GM20431 (cell line): ENCODE results near the gene USP22.

Source experiments
- in situ Hi-C: fragments of 300-500 bp; cut with MseI, MboI; formaldehyde crosslinking; loops from one replicate; pipeline ENCODE4 v1.15.0; 2020; ENCODE audit warnings: low sequenced_read_pairs; ENCODE audit not compliant: unreplicated experiment

USP22 gene

DNA sequence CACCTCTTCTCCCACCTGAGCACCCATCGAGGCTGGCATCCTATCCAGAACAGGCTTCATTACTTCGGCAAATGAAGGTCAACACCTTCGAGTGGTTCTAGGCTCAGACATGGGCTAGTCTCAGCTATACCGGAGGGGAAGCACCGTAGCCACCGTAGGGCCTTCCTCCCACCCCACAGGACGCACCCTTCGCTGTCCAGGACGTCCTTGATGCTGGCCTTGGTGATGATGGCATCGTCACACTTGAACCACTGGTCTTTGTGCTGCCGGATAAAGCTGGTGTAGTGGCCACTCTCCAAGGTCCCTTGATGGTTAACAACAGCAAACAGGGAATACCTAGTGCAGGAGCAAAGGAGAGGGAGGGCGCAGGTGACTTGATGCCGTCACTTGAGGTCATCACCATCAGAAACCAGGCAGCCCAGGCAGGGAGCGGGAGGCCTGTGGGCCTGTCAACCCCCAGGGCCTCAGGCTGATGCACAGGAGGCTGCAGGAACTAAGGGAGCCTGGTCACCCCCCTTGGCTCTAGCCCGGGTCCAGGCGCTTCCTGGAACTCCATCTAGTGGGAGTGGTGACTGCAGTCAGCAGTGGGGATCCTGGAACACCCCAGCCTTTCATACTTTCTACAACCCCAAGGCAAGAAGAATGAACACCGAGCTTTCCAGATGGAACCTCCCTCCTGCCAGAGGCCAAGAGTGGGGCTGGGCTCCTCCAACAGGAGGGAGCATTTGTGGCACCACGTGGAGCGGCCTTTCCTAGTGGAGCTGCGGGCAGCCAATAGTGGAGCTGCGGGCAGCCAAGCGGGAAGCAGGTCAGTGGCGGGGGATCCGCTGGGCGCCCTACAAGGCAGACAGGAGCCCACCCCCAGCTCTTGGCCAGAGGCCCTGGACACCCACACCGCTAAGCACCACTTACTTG is 38.5 kb downstream of the USP22 start:
- in situ Hi-C loops = no loop called here

DNA sequence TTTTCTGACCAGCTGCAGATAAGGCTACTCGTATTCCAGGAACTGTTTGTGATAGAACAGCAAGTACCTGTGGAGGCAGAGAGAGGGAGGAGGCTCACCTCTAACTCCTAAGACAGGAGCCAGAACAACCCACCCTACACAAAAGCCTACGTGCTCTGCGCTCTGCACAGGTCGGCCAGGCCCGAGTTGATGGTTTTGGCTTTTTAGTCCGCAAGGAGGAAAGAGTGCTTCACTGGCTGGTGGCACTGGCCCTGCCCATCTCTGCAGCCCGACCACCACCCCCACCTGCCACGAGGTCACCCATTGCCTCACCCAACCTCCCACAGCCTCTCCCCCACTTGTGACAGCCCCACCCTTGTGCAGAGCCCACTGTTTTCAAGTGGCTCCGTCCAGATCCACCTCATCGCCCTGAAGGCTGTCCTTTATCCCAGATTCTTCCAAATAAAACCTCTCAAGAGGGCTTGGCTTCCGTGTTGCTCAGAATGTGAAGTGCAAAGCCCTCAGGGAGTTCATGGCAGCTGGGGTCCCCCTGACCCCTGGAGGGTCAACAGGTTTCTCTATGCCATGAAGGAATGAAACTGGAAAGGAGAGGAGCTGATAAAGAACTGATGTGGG is 39.7 kb downstream of the USP22 start:
- in situ Hi-C loops = no loop called here

- in situ Hi-C loops = no loop called here
Observed at GRCh38 chr17:21002309-21003006, 40.4 kb downstream of the USP22 start.

DNA sequence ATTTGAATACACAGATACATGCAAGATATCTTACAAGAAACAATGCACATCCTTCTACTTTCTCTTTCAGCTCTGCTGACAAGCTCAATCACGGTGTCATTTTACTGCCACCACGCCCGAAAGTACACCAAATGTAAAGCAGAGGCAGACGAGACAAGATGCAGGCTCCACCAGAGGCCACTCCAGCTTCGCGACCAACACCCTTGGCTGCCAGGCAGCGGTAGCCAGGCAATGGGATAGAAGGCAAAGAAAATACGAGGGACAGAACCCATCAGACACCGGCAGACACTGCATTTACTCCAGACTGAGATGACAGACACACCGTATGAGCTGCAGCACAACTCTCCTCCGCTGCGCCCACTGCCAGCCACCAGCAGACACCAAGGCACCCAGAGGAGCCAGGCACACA is 41.0 kb downstream of the USP22 start:
- in situ Hi-C loops = no loop called here

DNA sequence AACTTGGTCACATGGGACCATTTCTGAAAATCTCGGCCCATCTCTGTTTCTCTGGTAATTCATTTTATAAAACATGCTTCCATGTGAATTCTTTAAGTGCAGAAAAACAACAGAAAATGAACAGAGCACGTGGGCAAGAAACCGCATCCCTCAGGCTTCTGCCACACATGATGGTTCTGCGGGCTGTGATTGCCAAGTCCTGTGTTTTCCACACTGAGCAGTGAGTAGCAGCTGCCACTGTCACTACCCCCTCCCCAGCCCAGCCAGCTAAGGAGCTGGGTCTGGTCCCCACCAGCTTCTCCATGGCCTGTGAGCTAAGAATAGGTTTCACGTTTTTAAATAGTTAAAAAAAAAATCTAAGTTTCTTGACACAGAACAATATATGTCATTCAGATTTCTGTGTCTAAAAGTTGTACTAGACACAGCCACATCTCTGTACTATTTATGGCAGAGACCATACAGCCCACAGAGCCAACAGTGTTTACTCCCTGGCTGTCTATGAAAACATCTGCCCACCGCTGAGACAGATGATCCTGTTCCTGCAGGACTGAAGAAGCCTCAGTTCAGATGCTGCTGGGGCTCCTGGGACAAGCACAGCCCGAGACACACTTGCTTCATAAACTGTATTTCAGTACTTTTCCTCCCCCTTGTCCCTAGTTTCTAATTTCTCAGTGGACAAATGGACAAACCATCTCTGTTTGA is 41.5 kb downstream of the USP22 start:
- in situ Hi-C loops = no loop called here

GRCh38 chr17:20999841-21000532 is 42.8 kb downstream of the USP22 start:
- in situ Hi-C loops = no loop called here

GRCh38 chr17:20999044-20999573 is 43.7 kb downstream of the USP22 start:
- in situ Hi-C loops = no loop called here

DNA sequence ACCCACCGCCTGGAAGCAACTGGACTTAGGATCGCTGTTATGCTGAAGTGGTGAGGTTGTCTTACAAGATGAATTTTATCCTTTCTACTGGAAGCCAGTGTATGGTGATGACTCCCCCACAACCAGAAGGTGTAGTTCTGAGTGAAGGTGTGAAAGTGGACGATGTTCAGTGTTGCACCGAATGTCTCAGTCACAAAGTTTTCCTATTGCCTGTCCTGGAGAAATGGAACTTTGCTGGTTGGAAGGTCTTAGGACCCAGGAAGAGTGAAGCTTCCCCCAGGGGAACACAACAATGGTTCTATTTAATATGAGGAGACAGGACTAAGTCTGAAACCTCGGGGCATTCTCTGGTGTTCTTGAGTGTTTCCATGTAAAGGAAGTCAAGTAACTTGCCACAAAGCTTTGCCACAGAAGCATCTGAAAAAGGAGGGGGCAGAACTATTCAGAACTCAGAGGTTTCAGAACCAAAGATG is 44.2 kb downstream of the USP22 start:
- in situ Hi-C loops = no loop called here

DNA sequence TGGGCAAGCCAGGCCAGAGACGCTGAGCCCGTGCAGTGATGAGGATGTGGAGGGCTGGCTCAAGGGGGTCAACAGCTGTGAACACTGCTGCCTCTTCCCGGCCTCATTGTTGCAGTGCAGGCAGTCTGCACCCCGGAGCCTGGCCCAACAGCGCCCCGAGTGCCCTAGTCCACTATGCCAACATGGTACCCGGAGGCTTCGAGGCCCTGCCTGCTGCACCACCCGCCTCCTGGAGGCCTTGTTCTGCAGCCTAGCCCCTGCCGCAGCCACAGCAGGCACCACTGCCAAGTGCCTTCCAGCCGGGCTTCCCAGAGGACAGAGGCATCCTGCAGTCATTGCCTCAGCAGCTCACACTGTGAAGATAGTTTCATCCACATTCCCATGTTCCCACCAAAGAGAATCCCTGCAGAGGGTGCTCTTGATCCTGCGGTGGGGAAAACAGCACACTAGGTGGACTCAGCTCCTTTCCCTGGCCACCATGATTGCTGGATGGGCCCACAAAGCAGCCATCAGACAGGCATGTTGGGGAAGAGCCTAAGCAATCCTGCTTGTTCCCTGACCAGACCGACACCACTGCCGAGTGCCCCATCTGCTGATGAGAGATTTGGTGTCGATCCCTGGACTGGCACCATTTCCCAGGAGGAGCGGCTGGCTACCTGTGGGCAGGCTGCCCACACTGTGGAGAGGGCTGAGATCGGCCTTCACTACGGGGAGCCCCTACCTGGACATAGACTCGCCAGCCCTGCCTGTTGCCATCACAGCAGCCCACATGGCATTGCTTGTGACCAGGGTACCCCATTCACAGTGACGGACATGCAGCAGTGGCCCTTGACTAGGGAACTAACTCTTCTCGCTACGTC is 44.9 kb downstream of the USP22 start:
- in situ Hi-C loops = no loop called here

GRCh38 chr17:20996724-20997615 is 45.8 kb downstream of the USP22 start:
- in situ Hi-C loops = no loop called here

DNA sequence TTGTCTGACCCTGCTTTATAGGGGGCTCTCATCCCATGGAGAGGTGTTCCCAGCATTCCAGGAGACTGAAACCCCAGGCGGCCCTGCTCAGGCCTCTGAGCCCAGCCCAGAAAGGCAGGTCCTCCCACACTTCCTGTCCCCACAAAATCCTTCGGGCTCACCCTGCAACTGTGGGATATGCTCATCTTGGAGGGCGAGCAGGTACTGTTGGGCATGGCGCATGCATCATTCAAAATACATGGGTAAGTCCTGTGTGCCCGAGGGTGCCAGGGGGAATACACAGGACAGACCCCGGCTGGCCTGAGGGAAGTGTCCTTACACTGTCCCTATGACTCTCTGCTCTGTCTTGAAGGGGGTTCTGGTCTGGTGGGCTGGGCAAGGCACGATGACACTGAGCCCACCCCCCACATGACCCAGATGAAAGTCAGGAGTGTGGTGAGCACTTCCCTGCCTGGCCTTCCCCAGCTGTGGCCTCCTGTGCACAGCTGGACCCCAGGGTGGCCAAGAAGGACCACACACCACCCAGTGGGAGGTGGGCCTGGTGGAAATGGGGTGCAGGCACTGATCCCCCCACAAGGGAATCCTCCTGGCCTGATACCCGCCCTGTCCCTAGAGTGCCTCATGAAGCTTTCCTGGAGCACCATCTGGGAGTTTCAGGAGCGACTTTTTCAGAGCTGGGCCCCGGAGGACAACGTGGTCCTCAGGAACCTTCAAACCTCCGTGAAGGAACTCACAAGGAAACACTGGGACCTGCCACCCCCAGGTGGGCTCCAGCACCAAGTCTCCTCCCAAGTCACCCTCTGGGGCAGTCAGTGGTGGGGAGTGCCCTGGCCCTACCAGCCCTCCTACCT is 46.7 kb downstream of the USP22 start:
- in situ Hi-C loops = no loop called here

- in situ Hi-C loops = no loop called here
Observed at GRCh38 chr17:20995164-20995872, 47.5 kb downstream of the USP22 start.

DNA sequence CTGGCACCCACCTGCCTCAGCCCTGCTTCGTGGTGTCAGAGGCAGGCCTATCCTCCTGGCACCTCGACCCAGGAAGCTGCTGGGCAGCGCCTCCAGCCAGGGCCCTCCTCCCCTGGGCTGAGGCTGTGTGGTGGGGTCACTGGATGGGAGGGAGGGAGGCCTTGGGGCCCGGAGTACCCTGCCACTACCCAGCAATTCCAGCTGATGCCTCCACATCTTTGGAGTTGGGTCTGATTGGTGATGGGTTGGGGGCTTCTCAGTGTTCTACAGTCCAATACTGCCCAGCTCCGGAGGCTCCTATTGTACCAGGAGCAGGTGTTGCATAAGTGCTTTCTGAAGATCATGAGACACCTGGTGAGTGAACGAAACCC is 48.0 kb downstream of the USP22 start:
- in situ Hi-C loops = no loop called here

DNA sequence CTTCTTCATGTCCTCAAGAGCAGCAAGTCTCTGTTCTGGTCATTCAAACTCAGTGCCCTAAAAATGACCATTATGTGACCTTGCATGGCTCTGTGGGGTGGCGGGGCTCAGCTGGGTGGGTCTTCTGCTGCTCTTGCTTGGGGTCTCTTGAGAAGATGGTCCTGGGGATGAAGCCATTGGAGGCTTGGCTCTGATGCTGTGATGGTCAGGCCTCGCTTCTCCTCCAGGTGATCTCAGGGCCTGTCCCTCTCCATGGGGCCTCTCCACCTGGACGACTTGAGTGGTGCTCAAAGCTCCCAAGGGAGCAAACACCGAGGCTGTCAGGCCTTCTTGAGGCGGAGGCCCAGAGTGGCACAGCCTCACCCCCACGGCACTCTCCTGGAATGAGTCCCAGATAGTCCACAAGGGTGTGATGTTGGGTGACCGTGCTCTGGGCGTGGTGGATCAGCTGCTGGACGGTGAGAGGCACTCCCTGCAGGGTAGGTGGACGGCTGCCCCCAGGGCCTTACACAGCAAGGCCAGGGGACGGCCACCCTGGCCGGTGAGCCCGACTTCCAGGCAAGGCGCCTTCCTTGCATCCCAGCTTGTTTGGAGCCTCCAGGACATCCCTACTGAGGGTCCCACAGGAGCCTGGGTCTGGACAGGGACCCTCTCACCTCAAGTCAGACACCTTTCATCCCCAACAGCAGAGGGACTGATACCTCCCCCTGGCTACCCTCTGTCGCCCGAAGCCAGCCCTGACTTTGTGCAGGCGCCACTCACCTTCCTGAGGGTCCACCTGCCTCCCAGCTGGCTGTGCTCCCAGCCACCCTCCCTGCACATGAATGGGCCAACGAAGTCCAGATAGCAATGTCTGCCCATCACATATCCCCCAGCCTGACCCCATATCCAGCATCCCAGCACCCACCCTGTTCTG is 48.7 kb downstream of the USP22 start:
- in situ Hi-C loops = no loop called here
